OCI-LY1 (cell line): ENCODE results near the gene TXNL4A.

ENCODE experiments used
- EZH2 ChIP-seq: fragments of 200-600 bp; sonication (generic), shearing (Covaris generic); IDR thresholded peaks from 2 replicates; pipeline ENCODE4 v1.8.0; 2017; ENCODE audit warnings: borderline replicate concordance, mixed run types, mild to moderate bottlenecking, antibody characterized with exemption, low read length, moderate library complexity, mixed read lengths
- TF ChIP-seq, protein P1 (sequence below): fragments of 200-600 bp; sonication (generic), shearing (Covaris generic); IDR thresholded peaks from 2 replicates; pipeline ENCODE4 v1.5.1; 2017; ENCODE audit warnings: mild to moderate bottlenecking, antibody characterized with exemption, low read length, moderate library complexity, mixed read lengths

DNA sequence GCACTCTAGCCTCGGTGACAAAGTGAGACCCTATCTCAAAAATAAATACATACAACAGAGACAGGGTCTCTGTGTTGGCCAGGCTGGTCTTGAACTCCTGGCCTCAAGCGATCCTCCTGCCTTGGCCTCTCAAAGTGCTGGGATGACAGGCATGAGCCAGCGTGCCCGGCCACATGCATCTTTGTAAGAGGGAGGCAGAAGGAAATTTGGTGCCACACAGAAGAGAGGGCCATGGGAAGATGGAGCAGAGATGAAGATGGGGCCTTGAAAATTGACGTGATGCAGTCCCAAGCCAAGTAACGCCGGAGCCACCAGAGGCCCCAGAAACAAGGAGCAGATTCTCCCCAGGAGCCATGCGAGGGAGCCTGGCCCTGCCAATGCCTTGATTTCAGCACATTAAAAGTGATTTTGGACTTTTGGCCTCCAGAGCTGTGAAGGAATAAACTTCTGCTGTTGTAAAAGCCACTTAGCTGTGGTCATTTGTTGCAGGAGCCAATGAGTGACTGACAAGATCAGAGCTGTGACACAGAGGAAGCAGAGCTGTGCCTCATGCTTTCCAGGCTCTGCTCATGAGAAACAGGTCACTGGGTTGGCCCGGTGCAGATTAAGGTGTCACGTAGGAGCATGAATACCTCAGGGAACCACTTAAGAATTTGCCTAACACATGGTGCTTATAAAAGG lies 34.3 kb downstream of the TXNL4A start:
- TF ChIP-seq, protein P1, sequence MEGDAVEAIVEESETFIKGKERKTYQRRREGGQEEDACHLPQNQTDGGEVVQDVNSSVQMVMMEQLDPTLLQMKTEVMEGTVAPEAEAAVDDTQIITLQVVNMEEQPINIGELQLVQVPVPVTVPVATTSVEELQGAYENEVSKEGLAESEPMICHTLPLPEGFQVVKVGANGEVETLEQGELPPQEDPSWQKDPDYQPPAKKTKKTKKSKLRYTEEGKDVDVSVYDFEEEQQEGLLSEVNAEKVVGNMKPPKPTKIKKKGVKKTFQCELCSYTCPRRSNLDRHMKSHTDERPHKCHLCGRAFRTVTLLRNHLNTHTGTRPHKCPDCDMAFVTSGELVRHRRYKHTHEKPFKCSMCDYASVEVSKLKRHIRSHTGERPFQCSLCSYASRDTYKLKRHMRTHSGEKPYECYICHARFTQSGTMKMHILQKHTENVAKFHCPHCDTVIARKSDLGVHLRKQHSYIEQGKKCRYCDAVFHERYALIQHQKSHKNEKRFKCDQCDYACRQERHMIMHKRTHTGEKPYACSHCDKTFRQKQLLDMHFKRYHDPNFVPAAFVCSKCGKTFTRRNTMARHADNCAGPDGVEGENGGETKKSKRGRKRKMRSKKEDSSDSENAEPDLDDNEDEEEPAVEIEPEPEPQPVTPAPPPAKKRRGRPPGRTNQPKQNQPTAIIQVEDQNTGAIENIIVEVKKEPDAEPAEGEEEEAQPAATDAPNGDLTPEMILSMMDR: no peak
- no peak for TF ChIP-seq EZH2
